Choroid plexus epithelial cell (primary cell): Measurements from ENCODE around the gene FFAR2.

Experiments used
- DNase-seq: peaks from one replicate; pipeline ENCODE4 v3.0.0-alpha.2; 2010; ENCODE audit warnings: low read depth
- H3K4me3 ChIP-seq: 2 replicates; pipeline ENCODE4 v1.5.1; 2011; ENCODE audit warnings: low read depth, mild to moderate bottlenecking, control low read depth, low read length, moderate library complexity
- TF ChIP-seq, protein P1 (sequence below): conservative IDR thresholded peaks from 2 replicates; pipeline ENCODE4 v1.5.1; 2011; ENCODE audit warnings: low read depth, mild to moderate bottlenecking, control low read depth, inconsistent platforms, low read length, moderate library complexity

The FFAR2 gene

DNA sequence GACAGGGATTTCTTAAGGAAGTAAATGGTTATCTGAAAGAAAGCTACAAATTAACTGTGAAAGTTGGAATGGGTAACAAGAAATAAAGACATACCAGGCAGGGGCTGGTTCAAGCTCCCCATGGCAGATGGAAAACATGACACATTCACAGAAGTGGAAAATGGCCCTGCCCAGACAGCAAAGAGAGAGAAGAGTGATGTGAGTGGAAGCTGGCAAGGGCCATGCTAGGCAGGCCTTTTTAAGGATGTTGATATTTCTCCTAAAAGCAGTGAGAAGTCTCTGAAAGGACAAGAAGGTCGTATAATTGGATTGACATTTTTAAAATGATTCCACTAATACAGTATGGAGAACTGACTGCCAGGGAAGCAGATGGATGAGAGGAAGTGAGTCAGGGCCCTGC lies 3.3 kb upstream of the FFAR2 start:
- TF ChIP-seq, protein P1, sequence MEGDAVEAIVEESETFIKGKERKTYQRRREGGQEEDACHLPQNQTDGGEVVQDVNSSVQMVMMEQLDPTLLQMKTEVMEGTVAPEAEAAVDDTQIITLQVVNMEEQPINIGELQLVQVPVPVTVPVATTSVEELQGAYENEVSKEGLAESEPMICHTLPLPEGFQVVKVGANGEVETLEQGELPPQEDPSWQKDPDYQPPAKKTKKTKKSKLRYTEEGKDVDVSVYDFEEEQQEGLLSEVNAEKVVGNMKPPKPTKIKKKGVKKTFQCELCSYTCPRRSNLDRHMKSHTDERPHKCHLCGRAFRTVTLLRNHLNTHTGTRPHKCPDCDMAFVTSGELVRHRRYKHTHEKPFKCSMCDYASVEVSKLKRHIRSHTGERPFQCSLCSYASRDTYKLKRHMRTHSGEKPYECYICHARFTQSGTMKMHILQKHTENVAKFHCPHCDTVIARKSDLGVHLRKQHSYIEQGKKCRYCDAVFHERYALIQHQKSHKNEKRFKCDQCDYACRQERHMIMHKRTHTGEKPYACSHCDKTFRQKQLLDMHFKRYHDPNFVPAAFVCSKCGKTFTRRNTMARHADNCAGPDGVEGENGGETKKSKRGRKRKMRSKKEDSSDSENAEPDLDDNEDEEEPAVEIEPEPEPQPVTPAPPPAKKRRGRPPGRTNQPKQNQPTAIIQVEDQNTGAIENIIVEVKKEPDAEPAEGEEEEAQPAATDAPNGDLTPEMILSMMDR, result no peak
- H3K4me3 ChIP-seq, result no peak overlapping the region
- no peak for DNase-seq

DNA sequence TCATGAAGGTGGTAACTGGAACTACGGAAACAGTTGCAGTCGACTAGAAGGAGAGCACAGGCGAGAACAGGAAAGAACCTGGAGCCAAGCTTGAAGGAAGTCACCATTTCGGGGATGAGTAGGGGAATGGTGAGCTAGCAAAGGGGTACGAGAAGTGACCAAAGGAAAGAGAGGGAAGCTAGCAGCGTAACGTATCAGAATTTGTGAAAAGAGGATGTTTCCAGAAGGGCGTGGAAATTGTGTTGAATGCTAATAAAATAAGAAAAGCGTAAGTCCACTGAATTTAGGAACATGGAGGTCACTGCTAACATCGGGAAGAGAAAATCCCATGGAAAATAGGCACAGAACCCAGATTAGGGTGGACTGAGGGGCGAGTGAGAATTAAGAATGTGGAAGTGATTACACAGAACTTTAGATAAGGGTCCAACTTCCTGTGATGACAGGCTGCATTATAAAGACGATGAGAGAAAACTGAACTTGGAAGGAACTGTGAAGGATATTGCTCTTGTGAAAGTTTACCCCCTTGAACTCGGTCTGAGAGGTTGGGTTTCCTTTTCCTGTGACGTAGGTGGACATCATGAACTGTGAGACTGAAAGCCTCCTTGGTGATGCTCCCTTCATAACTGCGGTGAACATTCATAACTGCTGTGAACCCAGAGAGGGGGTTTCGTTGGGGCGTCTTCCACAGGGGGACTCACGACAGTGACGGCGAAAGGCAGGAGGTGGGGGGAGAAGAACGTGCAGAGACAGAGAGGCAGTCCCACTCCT lies 2.0 kb upstream of the FFAR2 start:
- TF ChIP-seq, protein P1, result no peak
- H3K4me3 ChIP-seq, result no peak overlapping the region
- no peak for DNase-seq

DNA sequence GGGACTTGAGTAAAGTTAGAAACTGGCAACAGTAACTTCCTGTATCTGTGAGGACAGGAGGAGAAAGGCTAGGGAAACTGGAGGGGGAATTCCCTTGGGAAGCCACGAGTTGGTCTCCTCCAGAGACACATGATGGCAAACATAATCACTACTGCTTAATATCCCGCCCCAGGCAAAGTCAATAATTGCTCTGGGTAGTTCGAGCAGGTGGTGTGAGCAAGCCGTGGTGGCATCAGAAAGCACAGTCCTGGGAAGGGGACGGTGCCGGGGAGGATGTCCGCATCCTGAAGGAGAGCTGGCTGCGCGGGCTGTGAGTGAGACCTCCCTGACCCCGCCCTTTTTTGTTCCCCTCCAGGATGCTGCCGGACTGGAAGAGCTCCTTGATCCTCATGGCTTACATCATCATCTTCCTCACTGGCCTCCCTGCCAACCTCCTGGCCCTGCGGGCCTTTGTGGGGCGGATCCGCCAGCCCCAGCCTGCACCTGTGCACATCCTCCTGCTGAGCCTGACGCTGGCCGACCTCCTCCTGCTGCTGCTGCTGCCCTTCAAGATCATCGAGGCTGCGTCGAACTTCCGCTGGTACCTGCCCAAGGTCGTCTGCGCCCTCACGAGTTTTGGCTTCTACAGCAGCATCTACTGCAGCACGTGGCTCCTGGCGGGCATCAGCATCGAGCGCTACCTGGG lies 1.4 kb downstream of the FFAR2 start:
- no peak for DNase-seq
- H3K4me3 ChIP-seq, result no peak overlapping the region
- TF ChIP-seq, protein P1, result no peak

DNA sequence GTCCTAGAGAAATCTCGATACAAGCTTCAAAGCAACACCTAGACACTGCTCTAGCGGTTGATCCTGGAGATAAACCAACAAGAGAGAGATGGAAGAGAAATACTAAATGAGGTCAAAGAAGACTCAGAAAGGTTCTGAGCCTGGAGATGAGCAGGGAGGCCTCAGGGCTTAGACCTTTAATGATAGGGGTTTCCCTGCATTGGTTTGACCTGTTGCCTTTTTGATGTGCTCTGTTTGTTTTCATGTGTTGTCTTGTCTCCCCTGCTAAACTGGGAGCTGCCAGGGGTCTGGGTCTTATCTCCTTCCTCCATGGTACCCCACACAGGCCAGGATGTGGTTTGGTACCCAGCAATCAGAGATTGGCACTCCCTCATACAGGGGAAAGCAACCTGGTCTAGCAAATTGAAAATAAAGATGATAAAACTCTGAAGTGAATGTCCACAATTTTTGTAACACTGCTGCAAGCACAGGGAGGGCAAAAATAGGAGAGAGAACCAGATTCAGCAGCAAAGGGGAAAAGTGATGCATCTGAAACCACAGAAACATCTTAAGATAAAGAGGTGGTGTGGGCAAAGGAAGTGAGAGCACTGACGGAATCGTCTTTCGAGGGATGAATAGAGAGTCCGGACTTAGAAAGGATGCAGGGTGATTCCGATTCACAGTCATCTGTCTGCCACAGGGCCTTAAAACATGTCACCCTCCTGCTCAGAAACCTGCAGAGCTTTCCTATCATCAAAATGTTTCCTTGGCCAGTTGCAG lies 3.5 kb downstream of the FFAR2 start:
- TF ChIP-seq, protein P1, result no peak
- no peak for DNase-seq
- no peak overlapping the region for H3K4me3 ChIP-seq

DNA sequence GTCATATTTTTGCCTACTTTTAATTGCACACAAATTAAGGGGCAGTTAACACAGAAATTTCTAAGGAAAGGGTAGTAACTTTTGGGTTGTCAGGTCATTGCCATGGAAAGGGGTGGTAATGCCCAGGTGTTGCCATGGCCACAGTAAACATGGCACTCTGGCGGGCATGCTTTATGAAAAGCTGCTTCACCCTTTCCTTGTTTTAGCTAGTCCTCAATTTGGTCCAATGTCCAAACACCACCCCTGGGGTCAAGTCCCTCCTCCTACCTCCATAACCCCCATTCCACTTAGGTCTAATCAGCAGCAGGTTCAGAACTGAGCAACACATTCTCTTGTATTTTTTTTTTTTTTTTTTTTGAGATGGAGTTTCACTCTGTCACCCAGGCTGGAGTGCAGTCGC lies 6.6 kb downstream of the FFAR2 start:
- DNase-seq, result no peak
- H3K4me3 ChIP-seq, result no peak overlapping the region
- TF ChIP-seq, protein P1, result no peak

DNA sequence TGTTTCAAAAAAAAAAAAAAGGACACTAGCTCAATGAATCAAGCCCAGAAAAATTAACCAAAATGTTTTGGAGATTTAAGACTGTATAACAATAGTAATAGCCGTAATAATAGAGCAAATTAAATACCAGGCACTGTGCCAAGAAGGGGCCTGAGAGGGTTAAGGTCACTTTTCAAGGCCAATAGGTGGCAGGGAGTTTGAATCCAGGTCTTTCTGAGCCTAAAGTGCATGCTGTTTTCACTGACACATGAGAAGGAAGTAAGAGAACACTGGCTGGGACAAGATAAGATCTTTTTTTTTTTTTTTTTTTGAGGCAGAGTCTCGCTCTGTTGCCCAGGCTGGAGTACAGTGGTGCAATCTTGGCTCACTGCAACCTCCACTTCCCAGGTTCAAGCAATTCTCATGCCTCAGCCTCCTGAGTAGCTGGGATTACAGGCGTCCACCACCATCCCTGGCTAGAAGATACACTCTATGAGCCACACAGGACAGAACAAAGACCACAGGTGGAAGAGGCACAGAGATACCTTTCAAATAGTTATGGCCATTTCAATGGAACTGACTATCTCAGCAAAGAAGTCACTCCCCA lies 7.7 kb downstream of the FFAR2 start:
- no peak overlapping the region for H3K4me3 ChIP-seq
- TF ChIP-seq, protein P1, result no peak
- DNase-seq, result no peak
